Measurements from ENCODE around the gene C20orf144. TPM values are rescaled to one million over a fixed set of nuclear protein-coding genes. Genes with fewer than 3 reads are reported as not detected.

Gene C20orf144
- total and polyA plus RNA-seq, 7 donors = 0.12 to 0.66 TPM; not detected in 5

- TF ChIP-seq POLR2AphosphoS5 (IDR thresholded peaks at IDR 0.05) = peak; percentile 49 to 85 (median 69)
- TF ChIP-seq POLR2A (IDR thresholded peaks at IDR 0.05) = peak; percentile 34 to 57
- no peak for TF ChIP-seq EP300 (IDR thresholded peaks at IDR 0.05)
- no peak for TF ChIP-seq CTCF (IDR thresholded peaks at IDR 0.05)
- Histone ChIP-seq H3K4me3 (peak overlapping the region; percentile 60 to 77 (median 74)), H3K27ac (peak overlapping the region; percentile 91 to 94 (median 94)), H3K4me1 (peaks cover 0 to 49% (median 37%) of the 10 kb centered on the region in 4 donors), H3K36me3 (peaks cover 14 to 20% (median 16%) of the 10 kb centered on the region in 4 donors), H3K9me3 (no peaks in the 10 kb centered on the region), H3K27me3 (no peaks in the 10 kb centered on the region)
- peak; percentile 91 for DNase-seq
- intact Hi-C loops (cut with DNase I) = loop anchor here (5.0 kb wide), 1 partner anchor 221 kb away; the partner anchor contains the start of gene SNTA1
- WGBS, 2 donors = 1% methylated on average over 84 of the region's 84 CpGs
Measured at GRCh38 chr20:33663161-33664084, 1.3 kb downstream of the C20orf144 start.

- Histone ChIP-seq H3K27me3 (no peaks in the 10 kb centered on the region), H3K4me1 (peaks cover 0 to 50% (median 40%) of the 10 kb centered on the region in 4 donors), H3K4me3 (peak overlapping the region; percentile 60 to 77 (median 74)), H3K9me3 (no peaks in the 10 kb centered on the region), H3K27ac (peak overlapping the region; percentile 91 to 94 (median 94)), H3K36me3 (peaks cover 6 to 17% (median 10%) of the 10 kb centered on the region in 4 donors)
- WGBS, 2 donors = 49 to 60% methylated on average over 9 of the region's 9 CpGs
- DNase-seq = peak; percentile 66
- no peak for TF ChIP-seq EP300 (IDR thresholded peaks at IDR 0.05)
- TF ChIP-seq POLR2AphosphoS5 (IDR thresholded peaks at IDR 0.05) = no peak
- no peak for TF ChIP-seq POLR2A (IDR thresholded peaks at IDR 0.05)
- TF ChIP-seq CTCF (IDR thresholded peaks at IDR 0.05) = no peak
- intact Hi-C loops (cut with DNase I) = loop anchor here (5.0 kb wide), 1 partner anchor 222 kb away; the partner anchor contains the start of gene SNTA1
Measured at GRCh38 chr20:33664085-33664761, 2.1 kb downstream of the C20orf144 start.

- no peak for DNase-seq
- Histone ChIP-seq H3K27ac (peak overlapping the region; percentile 91 to 94 (median 94)), H3K36me3 (peaks cover 1 to 17% (median 7%) of the 10 kb centered on the region in 4 donors), H3K9me3 (no peaks in the 10 kb centered on the region), H3K4me1 (peaks cover 0 to 50% (median 40%) of the 10 kb centered on the region in 4 donors), H3K4me3 (no peak overlapping the region), H3K27me3 (no peaks in the 10 kb centered on the region)
- intact Hi-C loops (cut with DNase I) = loop anchor here (5.0 kb wide), 4 partner anchors 102 to 448 kb away; partner anchors contain the start of genes CDK5RAP1, EIF2S2 and SNTA1
- TF ChIP-seq CTCF (IDR thresholded peaks at IDR 0.05) (no peak), POLR2AphosphoS5 (IDR thresholded peaks at IDR 0.05) (no peak), EP300 (IDR thresholded peaks at IDR 0.05) (no peak), POLR2A (IDR thresholded peaks at IDR 0.05) (no peak)
- 94 to 98% methylated on average over 2 of the region's 2 CpGs for WGBS, 2 donors
Measured at GRCh38 chr20:33664762-33665144, 2.6 kb downstream of the C20orf144 start.

GRCh38 chr20:33666293-33667244 lies 4.4 kb downstream of the C20orf144 start, which contains the start of gene ACTL10:
TSS of gene ACTL10 (plus strand) at chr20:33666943. CDS start at chr20:33667498, 555 bp downstream.
- peaks cover 0 to 50% (median 40%) of the 10 kb centered on the region in 4 donors for H3K4me1 ChIP-seq
- WGBS, 2 donors = 1 to 3% methylated on average over 50 of the region's 50 CpGs

More at GRCh38 chr20:33666293-33667244, 4.4 kb downstream of the C20orf144 start, which contains the start of gene ACTL10:
- DNase-seq = peak; percentile 100
- peaks cover 0 to 26% (median 6%) of the 10 kb centered on the region in 4 donors for H3K36me3 ChIP-seq
- intact Hi-C loops (cut with DNase I) = loop anchor here (5.0 kb wide), 3 partner anchors 104 to 446 kb away; partner anchors contain the start of genes CDK5RAP1 and EIF2S2
- peak within 1 kb of the TSS; percentile 86 to 98 (median 92) for H3K27ac ChIP-seq
- TF ChIP-seq EP300 (IDR thresholded peaks at IDR 0.05) (peak in 1 of 4 donors; percentile 14), POLR2AphosphoS5 (IDR thresholded peaks at IDR 0.05) (peak; percentile 84 to 96 (median 84)), CTCF (IDR thresholded peaks at IDR 0.05) (peak in 3 of 4 experiments; percentile 26 to 30 (median 28)), POLR2A (IDR thresholded peaks at IDR 0.05) (peak; percentile 64 to 76)
- H3K4me3 ChIP-seq = peak within 1 kb of the TSS; percentile 47 to 66 (median 52)
- H3K9me3 ChIP-seq = no peaks in the 10 kb centered on the region
- no peaks in the 10 kb centered on the region for H3K27me3 ChIP-seq
